ENCODE results near the gene FBXW11.

Gene FBXW11

DNA sequence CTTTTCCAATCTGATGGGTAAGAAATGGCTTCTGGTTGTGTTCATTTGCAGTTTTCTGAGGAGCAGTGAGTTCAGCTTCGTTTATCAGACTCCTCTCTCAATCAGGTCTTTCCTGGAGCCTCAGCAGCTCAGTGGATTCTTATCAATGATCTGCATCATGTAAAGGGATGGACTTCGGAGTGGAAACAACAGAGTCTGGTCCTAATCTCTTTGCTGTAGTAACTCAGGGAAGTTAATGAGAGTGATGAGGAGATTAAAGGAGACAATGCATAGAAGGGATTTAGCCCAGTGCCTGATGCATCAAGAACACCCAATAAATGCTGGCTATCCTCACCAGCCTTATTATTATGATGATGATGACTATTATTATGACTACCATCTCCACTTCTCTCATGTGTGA, 173.7 kb downstream of the FBXW11 start:
- ATAC-seq (replicated peaks; ENCODE audit: extremely low read depth, poor library complexity, severe bottlenecking): no peak
- H3K4me3 Mint-ChIP-seq: no peak overlapping the region
- no peak overlapping the region for H3K27ac Mint-ChIP-seq (ENCODE audit: low read depth)
- H3K4me1 Mint-ChIP-seq: no peaks in the 10 kb centered on the region
- H3K27me3 Mint-ChIP-seq: no peaks in the 10 kb centered on the region
- no peak for DNase-seq (ENCODE audit: low spot score in 2 of 2)
- no peaks in the 10 kb centered on the region for H3K36me3 Mint-ChIP-seq (ENCODE audit: insufficient read depth)
- no peaks in the 10 kb centered on the region for H3K9me3 Mint-ChIP-seq

DNA sequence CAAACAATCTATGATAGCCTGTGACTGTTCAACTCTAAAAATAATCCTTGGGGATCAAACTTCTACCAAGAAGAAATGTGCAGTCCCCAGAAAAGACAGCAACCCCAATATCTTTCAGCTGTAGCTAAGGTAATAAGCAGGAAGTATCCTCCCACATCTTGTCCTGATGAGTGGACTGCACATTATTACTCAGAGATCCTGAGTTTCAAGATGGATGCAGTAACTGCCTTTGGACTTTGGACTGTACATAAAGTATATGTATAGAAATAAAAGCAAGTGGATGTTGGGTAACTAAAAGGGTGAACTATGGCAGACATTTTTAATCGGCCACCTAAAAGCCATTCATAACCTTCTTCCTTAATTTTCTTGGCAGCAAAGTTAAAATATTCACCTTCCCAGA, 175.8 kb downstream of the FBXW11 start:
- no peak overlapping the region for H3K27ac Mint-ChIP-seq (ENCODE audit: low read depth)
- H3K27me3 Mint-ChIP-seq: peaks cover 8% of the 10 kb centered on the region
- no peaks in the 10 kb centered on the region for H3K36me3 Mint-ChIP-seq (ENCODE audit: insufficient read depth)
- no peaks in the 10 kb centered on the region for H3K9me3 Mint-ChIP-seq
- no peak overlapping the region for H3K4me3 Mint-ChIP-seq
- no peaks in the 10 kb centered on the region for H3K4me1 Mint-ChIP-seq
- no peak for ATAC-seq (replicated peaks; ENCODE audit: extremely low read depth, poor library complexity, severe bottlenecking)
- DNase-seq (ENCODE audit: low spot score in 2 of 2): no peak

DNA sequence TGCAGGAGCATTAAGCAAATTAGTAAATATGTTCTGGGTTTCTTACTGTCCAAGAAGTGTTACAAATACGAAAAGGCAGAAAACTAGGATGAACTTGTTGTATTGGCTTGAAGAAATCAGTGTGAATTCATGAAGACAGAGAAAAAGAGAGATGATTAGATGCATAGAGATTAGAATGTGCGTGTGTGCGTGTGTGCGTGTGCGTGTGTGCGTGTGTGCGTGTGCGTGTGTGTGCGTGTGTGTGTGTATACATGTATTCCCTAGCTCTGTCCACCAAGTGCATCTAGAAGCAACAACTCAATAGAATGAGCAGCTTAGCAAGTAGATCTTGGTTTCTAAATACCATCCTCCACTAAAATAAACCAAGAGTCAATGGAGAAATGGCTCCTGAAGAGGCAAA, 179.3 kb downstream of the FBXW11 start:
- no peak overlapping the region for H3K4me3 Mint-ChIP-seq
- ATAC-seq (replicated peaks; ENCODE audit: extremely low read depth, poor library complexity, severe bottlenecking) (no peak), DNase-seq (ENCODE audit: low spot score in 2 of 2) (no peak)
- no peaks in the 10 kb centered on the region for H3K36me3 Mint-ChIP-seq (ENCODE audit: insufficient read depth)
- H3K27ac Mint-ChIP-seq (ENCODE audit: low read depth): no peak overlapping the region
- no peaks in the 10 kb centered on the region for H3K4me1 Mint-ChIP-seq
- H3K27me3 Mint-ChIP-seq: peaks cover 20% of the 10 kb centered on the region
- no peaks in the 10 kb centered on the region for H3K9me3 Mint-ChIP-seq

DNA sequence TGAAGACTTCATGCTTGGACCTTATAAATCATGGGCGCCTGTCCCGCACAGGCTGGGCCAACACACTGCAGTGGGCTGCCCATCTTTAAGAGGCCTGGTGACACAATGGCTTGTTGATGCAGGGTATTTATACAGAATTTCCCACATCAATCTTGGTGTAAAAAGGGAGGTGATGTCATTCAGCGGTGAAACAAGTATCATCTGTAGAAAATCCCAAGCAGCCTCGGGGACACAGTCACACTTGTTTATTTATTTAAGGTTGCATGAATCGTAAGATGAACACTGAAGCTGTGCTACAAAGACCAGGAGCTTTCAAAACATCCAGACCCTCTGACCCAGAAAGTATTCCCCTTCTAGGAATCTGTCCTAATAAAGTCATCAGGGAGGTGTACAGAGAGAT, 180.3 kb downstream of the FBXW11 start:
- no peaks in the 10 kb centered on the region for H3K9me3 Mint-ChIP-seq
- no peaks in the 10 kb centered on the region for H3K4me1 Mint-ChIP-seq
- DNase-seq (ENCODE audit: low spot score in 2 of 2): no peak
- no peaks in the 10 kb centered on the region for H3K36me3 Mint-ChIP-seq (ENCODE audit: insufficient read depth)
- H3K4me3 Mint-ChIP-seq: no peak overlapping the region
- peaks cover 20% of the 10 kb centered on the region for H3K27me3 Mint-ChIP-seq
- no peak for ATAC-seq (replicated peaks; ENCODE audit: extremely low read depth, poor library complexity, severe bottlenecking)
- H3K27ac Mint-ChIP-seq (ENCODE audit: low read depth): no peak overlapping the region

DNA sequence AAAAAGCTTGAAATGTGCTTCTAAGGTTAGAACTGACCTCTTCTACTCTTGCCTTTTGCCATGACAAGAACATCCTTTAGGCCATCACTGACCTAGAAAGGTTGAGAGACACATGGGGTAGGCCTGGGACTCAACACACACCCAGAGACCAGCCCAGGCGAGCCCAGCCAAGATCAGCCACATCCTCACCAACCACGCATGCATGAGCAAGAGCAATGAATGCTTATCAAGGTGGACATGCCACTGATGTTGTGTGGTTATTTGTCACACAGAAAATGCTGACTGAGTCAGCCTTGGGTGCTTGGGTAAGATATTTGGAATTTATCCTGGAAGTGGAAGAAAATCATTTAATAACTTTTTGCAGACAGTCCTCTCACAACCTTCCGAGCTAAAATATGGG, 181.4 kb downstream of the FBXW11 start:
- DNase-seq (ENCODE audit: low spot score in 2 of 2): no peak
- Mint-ChIP-seq H3K4me3 (no peak overlapping the region), H3K36me3 (ENCODE audit: insufficient read depth) (no peaks in the 10 kb centered on the region), H3K4me1 (no peaks in the 10 kb centered on the region), H3K27me3 (peaks cover 20% of the 10 kb centered on the region), H3K9me3 (no peaks in the 10 kb centered on the region), H3K27ac (ENCODE audit: low read depth) (no peak overlapping the region)
- no peak for ATAC-seq (replicated peaks; ENCODE audit: extremely low read depth, poor library complexity, severe bottlenecking)

DNA sequence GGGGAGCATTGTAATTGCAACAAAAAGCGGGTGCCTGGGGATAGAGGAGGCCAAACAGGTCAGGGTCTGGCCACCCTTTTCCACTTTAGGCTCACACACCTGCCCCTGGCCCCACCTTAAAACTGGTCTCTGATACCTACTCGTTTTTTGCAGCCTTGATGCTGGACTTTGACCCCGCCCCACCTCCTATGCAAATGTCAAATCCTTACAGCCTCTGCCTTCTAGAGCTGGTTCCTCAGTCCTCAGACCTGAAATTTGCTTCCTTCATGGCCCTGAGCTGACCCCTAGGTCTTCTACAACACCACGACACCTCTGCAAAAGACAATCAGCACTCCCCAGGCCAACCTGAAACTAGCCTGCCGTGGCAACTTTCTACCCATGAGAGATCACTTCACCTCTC, 183.2 kb downstream of the FBXW11 start:
- no peaks in the 10 kb centered on the region for H3K9me3 Mint-ChIP-seq
- DNase-seq (ENCODE audit: low spot score in 2 of 2) (no peak), ATAC-seq (replicated peaks; ENCODE audit: extremely low read depth, poor library complexity, severe bottlenecking) (no peak)
- no peaks in the 10 kb centered on the region for H3K36me3 Mint-ChIP-seq (ENCODE audit: insufficient read depth)
- no peak overlapping the region for H3K27ac Mint-ChIP-seq (ENCODE audit: low read depth)
- H3K27me3 Mint-ChIP-seq: peaks cover 34% of the 10 kb centered on the region
- H3K4me1 Mint-ChIP-seq: no peaks in the 10 kb centered on the region
- no peak overlapping the region for H3K4me3 Mint-ChIP-seq

- no peaks in the 10 kb centered on the region for H3K36me3 Mint-ChIP-seq (ENCODE audit: insufficient read depth)
- ATAC-seq (replicated peaks; ENCODE audit: extremely low read depth, poor library complexity, severe bottlenecking): no peak
- H3K27ac Mint-ChIP-seq (ENCODE audit: low read depth): no peak overlapping the region
- peaks cover 36% of the 10 kb centered on the region for H3K27me3 Mint-ChIP-seq
- no peaks in the 10 kb centered on the region for H3K9me3 Mint-ChIP-seq
- DNase-seq (ENCODE audit: low spot score in 2 of 2): no peak
- H3K4me3 Mint-ChIP-seq: no peak overlapping the region
- no peaks in the 10 kb centered on the region for H3K4me1 Mint-ChIP-seq
Measured at GRCh38 chr5:171821286-171821685, 185.2 kb downstream of the FBXW11 start.

DNA sequence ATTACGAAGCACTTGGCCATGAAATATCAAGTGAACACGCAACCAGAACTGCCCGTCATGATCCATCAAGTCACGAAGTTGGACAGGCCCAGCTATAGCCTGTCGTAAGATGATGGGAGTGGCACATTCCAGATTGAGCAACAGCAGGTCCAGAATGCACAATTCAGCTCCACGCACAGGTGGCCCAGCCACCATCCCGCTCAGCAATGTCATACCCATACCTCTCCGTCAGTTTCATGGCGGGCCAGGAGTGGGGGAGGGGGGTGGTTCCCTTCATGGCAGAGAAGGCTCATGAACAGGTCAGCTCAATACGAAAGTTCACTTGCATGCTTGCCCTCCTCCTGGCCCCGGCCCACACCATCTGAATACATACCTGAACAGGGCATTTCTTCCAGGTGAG, 185.9 kb downstream of the FBXW11 start:
- Mint-ChIP-seq H3K36me3 (ENCODE audit: insufficient read depth) (no peaks in the 10 kb centered on the region), H3K4me3 (no peak overlapping the region), H3K4me1 (no peaks in the 10 kb centered on the region), H3K27me3 (peaks cover 28% of the 10 kb centered on the region), H3K9me3 (no peaks in the 10 kb centered on the region), H3K27ac (ENCODE audit: low read depth) (no peak overlapping the region)
- DNase-seq (ENCODE audit: low spot score in 2 of 2) (no peak), ATAC-seq (replicated peaks; ENCODE audit: extremely low read depth, poor library complexity, severe bottlenecking) (no peak)

DNA sequence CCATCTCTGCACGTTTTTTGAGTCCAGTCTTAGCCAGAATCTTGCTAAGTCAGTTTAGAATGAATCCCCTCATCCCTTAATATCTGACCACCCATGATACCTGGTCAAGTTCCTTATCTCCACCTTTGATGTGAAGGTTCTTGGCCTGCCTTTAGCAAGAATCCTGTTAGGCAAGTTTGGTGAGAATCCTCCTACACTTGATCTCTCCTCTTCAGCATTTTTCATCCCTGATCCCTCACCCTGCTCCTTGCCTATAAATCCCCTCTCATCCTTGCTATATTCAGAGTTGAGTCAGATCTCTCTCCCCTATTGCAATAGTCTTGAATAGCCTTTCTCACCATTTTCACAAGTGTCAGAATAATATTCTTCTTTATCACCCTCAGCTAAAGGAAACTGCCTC, 189.8 kb downstream of the FBXW11 start:
- H3K27ac Mint-ChIP-seq (ENCODE audit: low read depth): no peak overlapping the region
- no peaks in the 10 kb centered on the region for H3K36me3 Mint-ChIP-seq (ENCODE audit: insufficient read depth)
- no peak for DNase-seq (ENCODE audit: low spot score in 2 of 2)
- peaks cover 32% of the 10 kb centered on the region for H3K27me3 Mint-ChIP-seq
- no peaks in the 10 kb centered on the region for H3K9me3 Mint-ChIP-seq
- ATAC-seq (replicated peaks; ENCODE audit: extremely low read depth, poor library complexity, severe bottlenecking): no peak
- H3K4me1 Mint-ChIP-seq: no peaks in the 10 kb centered on the region
- no peak overlapping the region for H3K4me3 Mint-ChIP-seq

GRCh38 chr5:171813813-171814490, 192.5 kb downstream of the FBXW11 start:
- H3K36me3 Mint-ChIP-seq (ENCODE audit: insufficient read depth): no peaks in the 10 kb centered on the region
- H3K27ac Mint-ChIP-seq (ENCODE audit: low read depth): no peak overlapping the region
- H3K9me3 Mint-ChIP-seq: peaks cover 6% of the 10 kb centered on the region
- no peak for ATAC-seq (replicated peaks; ENCODE audit: extremely low read depth, poor library complexity, severe bottlenecking)
- no peak for DNase-seq (ENCODE audit: low spot score in 2 of 2)
- H3K4me3 Mint-ChIP-seq: no peak overlapping the region
- H3K4me1 Mint-ChIP-seq: no peaks in the 10 kb centered on the region
- peaks cover 36% of the 10 kb centered on the region for H3K27me3 Mint-ChIP-seq

- ATAC-seq (replicated peaks; ENCODE audit: extremely low read depth, poor library complexity, severe bottlenecking): no peak
- Mint-ChIP-seq H3K36me3 (ENCODE audit: insufficient read depth) (no peaks in the 10 kb centered on the region), H3K27me3 (peaks cover 33% of the 10 kb centered on the region), H3K4me1 (no peaks in the 10 kb centered on the region), H3K4me3 (no peak overlapping the region), H3K9me3 (peaks cover 6% of the 10 kb centered on the region), H3K27ac (ENCODE audit: low read depth) (no peak overlapping the region)
- no peak for DNase-seq (ENCODE audit: low spot score in 2 of 2)
Measured at GRCh38 chr5:171813270-171813669, 193.2 kb downstream of the FBXW11 start.

All from central memory CD8-positive, alpha-beta T cell (primary cell).